Glutamatergic neuron (in vitro differentiated cells): ENCODE data around the gene GSK3A. TPM values are rescaled to one million over a fixed set of nuclear protein-coding genes. Genes with fewer than 3 reads are reported as not detected.

Experiments
- DNase-seq: peaks from one replicate; pipeline ENCODE4 v3.0.0; 2022
- H3K27ac Mint-ChIP-seq: one replicate; pipeline ENCODE4 v1.8.0; 2020; ENCODE audit warnings: mild to moderate bottlenecking, mixed read lengths, inconsistent platforms; ENCODE audit not compliant: unreplicated experiment
- H3K27me3 Mint-ChIP-seq: one replicate; pipeline ENCODE4 v1.8.0; 2020; ENCODE audit warnings: mild to moderate bottlenecking, moderate library complexity, mixed read lengths, inconsistent platforms; ENCODE audit not compliant: unreplicated experiment
- H3K36me3 Mint-ChIP-seq: one replicate; pipeline ENCODE4 v1.8.0; 2020; ENCODE audit warnings: mild to moderate bottlenecking, mixed read lengths, inconsistent platforms; ENCODE audit not compliant: unreplicated experiment
- H3K4me1 Mint-ChIP-seq: one replicate; pipeline ENCODE4 v1.8.0; 2020; ENCODE audit warnings: mild to moderate bottlenecking, low read depth, mixed read lengths, inconsistent platforms; ENCODE audit not compliant: unreplicated experiment
- H3K4me3 Mint-ChIP-seq: one replicate; pipeline ENCODE4 v1.8.0; 2020; ENCODE audit warnings: mild to moderate bottlenecking, mixed read lengths, inconsistent platforms; ENCODE audit not compliant: unreplicated experiment
- H3K9me3 Mint-ChIP-seq: one replicate; pipeline ENCODE4 v1.8.0; 2020; ENCODE audit warnings: mild to moderate bottlenecking, moderate library complexity, mixed read lengths, inconsistent platforms; ENCODE audit not compliant: unreplicated experiment
- CTCF ChIP-seq: fragments of 200-600 bp; sonication (generic); IDR thresholded peaks from one replicate; pipeline ENCODE4 v1.5.0; 2021; ENCODE audit not compliant: partially characterized antibody, unreplicated experiment
- total RNA-seq: library from RNA; stranded (reverse); fragmentation: NEBNext Ultra II Directional; extraction: Animal tissue kit (Norgen Biotek cat#: 25700); gene quantifications from one replicate; pipeline ENCODE4 v1.2.1, GENCODE V29; 2021; ENCODE audit not compliant: unreplicated experiment

GSK3A gene
- total RNA-seq, 1 donor from 2014 or later, result 83.2 TPM

GRCh38 chr19:42246922-42247639 lies 4.7 kb upstream of the GSK3A start:
- TF ChIP-seq CTCF, result no peak
- Mint-ChIP-seq H3K4me3 (no peak overlapping the region), H3K27ac (no peak overlapping the region), H3K36me3 (no peaks in the 10 kb centered on the region), H3K9me3 (peaks cover 10% of the 10 kb centered on the region), H3K4me1 (peaks cover 14% of the 10 kb centered on the region), H3K27me3 (peaks cover 14% of the 10 kb centered on the region)
- DNase-seq, result no peak

DNA sequence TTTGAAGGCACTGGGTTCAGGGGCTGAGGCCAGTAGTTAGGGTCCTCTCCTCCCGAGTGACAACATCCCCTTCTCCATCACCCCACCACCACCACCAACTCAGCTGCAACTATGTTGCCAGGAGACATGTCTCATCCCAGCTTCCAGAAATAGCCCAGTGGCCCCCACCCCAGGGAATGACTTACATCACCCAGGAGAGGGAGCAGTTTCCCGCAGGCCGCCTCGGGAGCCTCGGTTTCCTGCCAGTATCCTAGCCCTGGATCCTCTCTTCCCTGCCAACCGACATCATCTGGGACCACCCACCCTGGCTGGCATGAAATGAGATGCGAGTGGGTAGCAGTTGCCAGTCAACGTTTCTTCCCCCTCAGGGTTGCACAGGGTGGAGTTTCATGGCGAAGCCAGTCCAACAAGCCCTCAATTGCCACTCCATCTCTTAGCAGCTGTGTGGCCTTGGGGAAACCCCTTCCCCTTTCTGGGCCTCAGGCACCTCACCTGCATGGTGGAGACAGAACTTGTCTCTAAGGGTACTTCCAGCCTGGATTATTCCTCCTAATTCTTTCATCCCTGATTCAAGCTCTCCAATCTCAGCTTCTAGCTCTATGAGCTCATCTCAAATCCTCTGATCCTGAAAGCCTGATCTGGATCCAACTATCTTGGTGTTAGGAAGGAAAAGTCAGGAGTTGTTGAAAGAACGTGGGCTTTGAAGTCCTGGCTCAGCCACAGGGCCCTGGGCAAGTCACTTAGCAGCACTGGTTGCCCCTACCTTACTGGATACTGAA lies 3.9 kb upstream of the GSK3A start:
- peaks cover 7% of the 10 kb centered on the region for H3K4me1 Mint-ChIP-seq
- no peak for DNase-seq
- H3K27me3 Mint-ChIP-seq, result peaks cover 9% of the 10 kb centered on the region
- H3K27ac Mint-ChIP-seq, result no peak overlapping the region
- TF ChIP-seq CTCF, result no peak
- no peak overlapping the region for H3K4me3 Mint-ChIP-seq
- H3K9me3 Mint-ChIP-seq, result peaks cover 9% of the 10 kb centered on the region
- H3K36me3 Mint-ChIP-seq, result no peaks in the 10 kb centered on the region

DNA sequence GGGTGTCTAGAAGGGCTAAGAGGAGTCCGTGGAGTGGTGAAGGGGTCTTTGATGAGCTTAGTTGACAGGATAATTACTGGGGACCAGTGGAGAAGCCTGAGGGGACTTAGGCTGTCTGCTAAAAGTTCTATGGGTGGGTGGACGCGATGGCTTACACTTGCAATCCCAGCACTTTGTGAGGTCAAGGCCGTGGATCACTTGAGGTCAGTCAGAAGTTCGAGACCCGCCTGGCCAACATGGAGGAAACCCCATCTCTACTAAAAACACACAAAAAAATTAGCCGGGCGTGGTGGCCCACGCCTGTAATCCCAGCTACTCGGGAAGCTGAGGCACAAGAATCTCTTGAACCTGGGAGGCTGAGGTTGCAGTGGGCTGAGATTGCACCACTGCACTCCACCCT lies 2.8 kb upstream of the GSK3A start:
- Mint-ChIP-seq H3K9me3 (peaks cover 12% of the 10 kb centered on the region), H3K27ac (no peak overlapping the region), H3K4me1 (peaks cover 11% of the 10 kb centered on the region), H3K36me3 (no peaks in the 10 kb centered on the region), H3K27me3 (peaks cover 9% of the 10 kb centered on the region), H3K4me3 (peak overlapping the region; percentile 87)
- DNase-seq, result no peak
- TF ChIP-seq CTCF, result no peak

- Mint-ChIP-seq H3K4me3 (peak overlapping the region; percentile 87), H3K27me3 (peaks cover 9% of the 10 kb centered on the region), H3K27ac (peak overlapping the region; percentile 89), H3K9me3 (peaks cover 10% of the 10 kb centered on the region), H3K36me3 (no peaks in the 10 kb centered on the region), H3K4me1 (peaks cover 11% of the 10 kb centered on the region)
- peak; percentile 91 for DNase-seq
- no peak for TF ChIP-seq CTCF
Observed at GRCh38 chr19:42244347-42245220, 2.2 kb upstream of the GSK3A start.
